GM21737 (cell line): ENCODE results near the gene PROB1.
A peak's percentile ranks its signal among the peaks of the same experiment; 100 is the strongest.

Experiments used
- ATAC-seq: cut with Tn5 transposase; IDR thresholded peaks from one replicate; pipeline ENCODE4 v1.9.1; 2021; ENCODE audit warnings: mild to moderate bottlenecking, moderate library complexity; ENCODE audit not compliant: unreplicated experiment

Gene PROB1

DNA sequence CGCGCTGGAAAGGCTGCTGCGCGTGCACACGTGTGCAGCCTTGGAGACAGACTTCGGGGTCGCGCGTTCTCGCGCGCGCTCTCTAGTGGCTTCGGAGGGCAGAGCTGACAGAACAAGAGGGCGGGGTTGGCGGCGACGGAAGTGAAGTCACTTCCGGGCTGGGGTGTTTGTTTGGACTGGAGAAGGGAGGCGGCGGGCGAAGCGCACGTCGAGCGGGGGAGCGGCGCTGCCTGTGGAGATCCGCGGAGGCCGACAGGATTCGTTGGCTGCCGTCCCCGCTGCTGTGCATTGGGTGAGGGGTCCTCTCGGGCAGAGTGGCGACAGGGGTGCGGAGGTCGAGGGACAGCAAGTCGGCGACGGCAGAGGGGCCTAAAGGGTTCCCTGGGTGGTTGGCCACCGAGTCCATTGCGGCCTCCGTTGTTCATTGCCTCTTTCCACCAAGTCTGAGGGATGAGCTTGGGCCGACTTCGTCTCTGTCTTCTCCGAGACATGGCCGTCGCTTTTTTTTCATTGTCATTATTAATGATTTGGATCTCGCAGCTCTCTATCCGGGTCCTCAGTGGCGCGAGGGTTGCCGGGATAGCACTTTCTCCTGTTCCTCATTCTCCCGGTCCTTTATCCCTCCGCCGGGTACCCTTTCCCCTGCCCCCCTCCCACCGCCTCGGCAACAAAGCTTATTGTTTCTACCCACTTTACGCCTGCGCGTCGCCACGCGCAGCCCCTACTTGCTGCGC, 53.0 kb downstream of the PROB1 start, which contains the start of gene PAIP2:
TSS of gene PAIP2 (plus strand) at position 166 of the 734 bp plus-strand sequence. CDS start 21,931 bp downstream, outside the sequence.
- ATAC-seq: peak; percentile 94

DNA sequence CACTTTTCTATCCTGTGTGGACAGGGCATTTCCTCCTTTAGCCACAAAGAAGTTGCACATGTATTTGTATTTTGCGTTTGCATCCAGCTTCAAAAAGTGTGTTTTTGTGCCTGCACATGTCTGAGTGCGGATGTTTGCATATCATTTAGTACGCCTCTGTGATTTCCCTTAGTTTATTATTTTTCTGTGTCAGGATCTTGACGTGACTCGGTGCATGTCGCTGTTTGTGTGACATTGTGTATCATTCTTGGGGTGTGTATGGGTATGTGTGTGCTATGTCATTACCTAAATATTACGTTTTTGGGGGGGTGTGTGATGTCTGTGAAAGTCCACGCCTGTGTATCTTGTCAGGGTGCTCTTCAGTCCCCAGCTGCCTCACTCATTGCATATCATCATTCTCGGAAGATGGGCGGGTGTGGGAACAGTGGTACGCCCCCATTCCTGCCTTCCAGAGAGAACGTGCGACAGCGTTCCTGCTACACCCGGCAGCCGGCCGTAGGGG, 53.7 kb downstream of the PROB1 start:
- no peak for ATAC-seq
